Sigmoid colon (tissue), 7 donors: Measurements from ENCODE around the gene STX2. TPM values are rescaled to one million over a fixed set of nuclear protein-coding genes. Genes with fewer than 3 reads are reported as not detected.

Experiments
- DNase-seq: peaks from one replicate; pipeline ENCODE4 v3.0.0-alpha.2; 2019
- H3K27ac ChIP-seq, 4 donors: fragments of 200-600 bp; sonication (generic); one replicate each; pipeline ENCODE4 v1.5.1; 2016 to 2019; ENCODE audit warnings: mild to moderate bottlenecking in 1 of 4
- H3K27me3 ChIP-seq, 3 donors: fragments of 200-600 bp; sonication (generic); one replicate each; pipeline ENCODE4 v1.5.1; 2019; ENCODE audit warnings: mild to moderate bottlenecking in 1 of 3
- H3K36me3 ChIP-seq, 4 donors: fragments of 200-600 bp; sonication (generic); one replicate each; pipeline ENCODE4 v1.5.1; 2016 to 2019
- H3K4me1 ChIP-seq, 4 donors: fragments of 200-600 bp; sonication (generic); one replicate each; pipeline ENCODE4 v1.5.1; 2017 to 2019
- H3K4me3 ChIP-seq, 4 donors: fragments of 200-600 bp; sonication (generic); one replicate each; pipeline ENCODE4 v1.5.1; 2017 to 2019; ENCODE audit warnings: mild to moderate bottlenecking in 2 of 4, moderate library complexity in 1 of 4
- H3K9me3 ChIP-seq, 4 donors: fragments of 200-600 bp in 3 of 4; sonication (generic) in 3 of 4; one replicate each; pipeline versions ENCODE4 v1.5.1 to v1.6.1; 2013 to 2019
- CTCF ChIP-seq, 4 experiments: fragments of 450-650 bp in 3 of 4; fragments of 200-600 bp in 1 of 4; IDR thresholded peaks; one replicate each; pipeline ENCODE4 v1.5.1; 2016 to 2019; ENCODE audit warnings: antibody characterized with exemption in 4 of 4, mild to moderate bottlenecking in 3 of 4, moderate library complexity in 2 of 4
- EP300 ChIP-seq, 4 donors: sonication (generic); formaldehyde crosslinking; IDR thresholded peaks; one replicate each; pipeline ENCODE4 v1.6.1; 2017; ENCODE audit warnings: antibody characterized with exemption in 4 of 4
- POLR2A ChIP-seq, 2 donors: fragments of 450-650 bp; IDR thresholded peaks; one replicate each; pipeline ENCODE4 v1.6.1; 2016; ENCODE audit warnings: antibody characterized with exemption in 2 of 2, mild to moderate bottlenecking in 2 of 2, moderate library complexity in 2 of 2
- POLR2AphosphoS5 ChIP-seq, 4 donors: sonication (generic); formaldehyde crosslinking; IDR thresholded peaks; one replicate each; pipeline ENCODE4 v1.6.1; 2017; ENCODE audit warnings: antibody characterized with exemption in 4 of 4
- WGBS, 2 donors: extraction: QIAGEN DNeasy Blood & Tissue Kit; methylation state at CpG; one replicate each; pipeline ENCODE4 v1.1.7; 2013; 5-methylcytosine and 5-hydroxymethylcytosine counted together
- intact Hi-C: fragments of 100-400 bp; cut with DNase I; formaldehyde crosslinking; loops from one replicate; pipeline ENCODE4 v1.15.1; 2023
- polyA plus RNA-seq, 3 donors: library from polyadenylated mRNA; stranded (reverse); fragments of 200-250 nt; gene quantifications; one replicate each; pipeline ENCODE4 v1.2.3, GENCODE V29; 2013
- total RNA-seq, 4 donors: library from RNA; depleted of rRNA; stranded (reverse); fragments of >200 nt; gene quantifications; one replicate each; pipeline ENCODE4 v1.1.0, GENCODE V29; 2016
- donor health status: healthy with polysubstance abuse.
- donor health status: Bipolar disorder and iron deficiency.
- donor health status: healthy.

Gene STX2
- total and polyA plus RNA-seq, 7 donors = 2.8 to 61.2 (median 39.2) TPM

- Histone ChIP-seq H3K9me3 (no peaks in the 10 kb centered on the region), H3K27ac (peak overlapping the region; percentile 59 to 83 (median 60)), H3K4me1 (peaks cover 0 to 24% (median 14%) of the 10 kb centered on the region in 4 donors), H3K36me3 (no peaks in the 10 kb centered on the region), H3K4me3 (peak overlapping the region in 3 of 4 donors; percentile 87 to 100 (median 97)), H3K27me3 (no peaks in the 10 kb centered on the region)
- TF ChIP-seq POLR2AphosphoS5 (IDR thresholded peaks at IDR 0.05) (no peak), EP300 (IDR thresholded peaks at IDR 0.05) (no peak), CTCF (IDR thresholded peaks at IDR 0.05) (no peak), POLR2A (IDR thresholded peaks at IDR 0.05) (no peak)
- 54 to 67% methylated on average over 11 of the region's 11 CpGs for WGBS, 2 donors
- DNase-seq = peak; percentile 41
- intact Hi-C loops = loop anchor here (1.0 kb wide), 1 partner anchor 31 kb away; no protein-coding TSS in a partner anchor
Observed at GRCh38 chr12:130839770-130840404, 837 bp upstream of the STX2 start.

- Histone ChIP-seq H3K9me3 (no peaks in the 10 kb centered on the region), H3K36me3 (no peaks in the 10 kb centered on the region), H3K27ac (peak overlapping the region; percentile 82 to 90 (median 83)), H3K4me1 (peaks cover 0 to 24% (median 14%) of the 10 kb centered on the region in 4 donors), H3K4me3 (peak overlapping the region; percentile 87 to 100 (median 94)), H3K27me3 (no peaks in the 10 kb centered on the region)
- intact Hi-C loops = no loop called here
- no peak for DNase-seq
- TF ChIP-seq EP300 (IDR thresholded peaks at IDR 0.05) (no peak), CTCF (IDR thresholded peaks at IDR 0.05) (no peak), POLR2A (IDR thresholded peaks at IDR 0.05) (no peak), POLR2AphosphoS5 (IDR thresholded peaks at IDR 0.05) (no peak)
- WGBS, 2 donors = 2 to 9% methylated on average over 38 of the region's 38 CpGs
Observed at GRCh38 chr12:130838284-130838950, 633 bp downstream of the STX2 start.

- Histone ChIP-seq H3K27ac (no peak overlapping the region), H3K9me3 (no peaks in the 10 kb centered on the region), H3K27me3 (no peaks in the 10 kb centered on the region), H3K36me3 (no peaks in the 10 kb centered on the region), H3K4me3 (no peak overlapping the region), H3K4me1 (peaks cover 0 to 34% (median 16%) of the 10 kb centered on the region in 4 donors)
- TF ChIP-seq POLR2AphosphoS5 (IDR thresholded peaks at IDR 0.05) = no peak
- TF ChIP-seq EP300 (IDR thresholded peaks at IDR 0.05) = no peak
- no peak for TF ChIP-seq CTCF (IDR thresholded peaks at IDR 0.05)
- no peak for TF ChIP-seq POLR2A (IDR thresholded peaks at IDR 0.05)
- intact Hi-C loops = no loop called here
- WGBS, 2 donors = 88 to 92% methylated on average over 6 of the region's 6 CpGs
- DNase-seq = no peak
Observed at GRCh38 chr12:130835436-130835835, 3.6 kb downstream of the STX2 start.

GRCh38 chr12:130835011-130835410, 4.0 kb downstream of the STX2 start:
- H3K9me3 ChIP-seq = no peaks in the 10 kb centered on the region
- H3K4me3 ChIP-seq = no peak overlapping the region
- intact Hi-C loops = no loop called here
- 77 to 90% methylated on average over 11 of the region's 11 CpGs for WGBS, 2 donors
- TF ChIP-seq CTCF (IDR thresholded peaks at IDR 0.05) = no peak
- no peak for TF ChIP-seq POLR2AphosphoS5 (IDR thresholded peaks at IDR 0.05)
- no peak for TF ChIP-seq EP300 (IDR thresholded peaks at IDR 0.05)
- no peak for TF ChIP-seq POLR2A (IDR thresholded peaks at IDR 0.05)
- no peak overlapping the region for H3K27ac ChIP-seq
- no peaks in the 10 kb centered on the region for H3K27me3 ChIP-seq
- peaks cover 0 to 33% (median 16%) of the 10 kb centered on the region in 4 donors for H3K4me1 ChIP-seq
- H3K36me3 ChIP-seq = no peaks in the 10 kb centered on the region
- no peak for DNase-seq
